ENCODE results near the gene FRMD7.

Gene FRMD7

DNA sequence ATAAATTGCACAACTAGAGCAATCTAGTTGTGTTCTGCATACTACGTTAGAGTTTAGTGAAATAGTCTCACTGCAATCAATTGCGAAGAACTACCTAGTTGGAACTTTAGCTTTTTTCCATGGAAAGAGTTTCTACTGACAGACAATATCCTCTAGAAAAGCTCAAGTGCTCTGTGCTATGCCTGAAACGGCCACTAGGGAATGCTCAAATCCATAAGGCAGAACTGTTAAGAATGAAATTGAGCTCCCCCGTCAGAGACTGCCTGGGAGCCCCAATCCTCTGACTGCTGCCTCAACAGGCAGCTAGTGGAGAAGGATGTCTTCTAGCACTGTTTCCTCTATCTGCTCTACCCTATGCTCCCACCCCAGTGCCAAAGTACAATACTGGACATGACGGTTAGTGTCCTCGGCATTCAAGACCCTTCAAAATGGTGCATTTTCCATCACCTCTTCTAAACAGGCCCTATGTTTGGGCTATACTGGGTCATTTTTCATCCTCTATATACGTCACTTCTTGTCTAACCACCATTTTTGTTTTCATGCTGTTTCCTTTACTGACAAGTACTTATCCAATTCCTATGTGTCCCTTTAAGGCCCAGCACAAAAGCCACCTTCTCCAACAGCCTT is 35.3 kb downstream of the FRMD7 start (continued):
- TF ChIP-seq PRDM10 (tag by site-specific recombination; IDR thresholded peaks at IDR 0.05): no peak
- TF ChIP-seq ZNF654 (tag by site-specific recombination; IDR thresholded peaks at IDR 0.05; ENCODE audit: low read depth): peak; percentile 72
- TF ChIP-seq, protein P1, sequence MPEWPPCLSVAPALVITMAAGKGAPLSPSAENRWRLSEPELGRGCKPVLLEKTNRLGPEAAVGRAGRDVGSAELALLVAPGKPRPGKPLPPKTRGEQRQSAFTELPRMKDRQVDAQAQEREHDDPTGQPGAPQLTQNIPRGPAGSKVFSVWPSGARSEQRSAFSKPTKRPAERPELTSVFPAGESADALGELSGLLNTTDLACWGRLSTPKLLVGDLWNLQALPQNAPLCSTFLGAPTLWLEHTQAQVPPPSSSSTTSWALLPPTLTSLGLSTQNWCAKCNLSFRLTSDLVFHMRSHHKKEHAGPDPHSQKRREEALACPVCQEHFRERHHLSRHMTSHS (tag by site-specific recombination; IDR thresholded peaks at IDR 0.05): no peak
- TF ChIP-seq ZNF24 (tag by site-specific recombination; IDR thresholded peaks at IDR 0.05): no peak
- TF ChIP-seq ZBTB44 (tag by site-specific recombination; IDR thresholded peaks at IDR 0.05): no peak
- no peak for TF ChIP-seq ZNF623 (tag by site-specific recombination; IDR thresholded peaks at IDR 0.05)
- TF ChIP-seq ZNF555 (tag by site-specific recombination; conservative IDR thresholded peaks at IDR 0.05): no peak
- TF ChIP-seq ZNF660 (tag by site-specific recombination; IDR thresholded peaks at IDR 0.05): 0 out of 2 replicates have a peak, but pooled peaks have one; percentile 19
- no peak for TF ChIP-seq ZNF664 (tag by site-specific recombination; IDR thresholded peaks at IDR 0.05)
- no peak for TF ChIP-seq KLF17 (tag by site-specific recombination; IDR thresholded peaks at IDR 0.05)
- TF ChIP-seq, protein P2, sequence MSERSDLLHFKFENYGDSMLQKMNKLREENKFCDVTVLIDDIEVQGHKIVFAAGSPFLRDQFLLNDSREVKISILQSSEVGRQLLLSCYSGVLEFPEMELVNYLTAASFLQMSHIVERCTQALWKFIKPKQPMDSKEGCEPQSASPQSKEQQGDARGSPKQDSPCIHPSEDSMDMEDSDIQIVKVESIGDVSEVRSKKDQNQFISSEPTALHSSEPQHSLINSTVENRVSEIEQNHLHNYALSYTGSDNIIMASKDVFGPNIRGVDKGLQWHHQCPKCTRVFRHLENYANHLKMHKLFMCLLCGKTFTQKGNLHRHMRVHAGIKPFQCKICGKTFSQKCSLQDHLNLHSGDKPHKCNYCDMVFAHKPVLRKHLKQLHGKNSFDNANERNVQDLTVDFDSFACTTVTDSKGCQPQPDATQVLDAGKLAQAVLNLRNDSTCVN (tag by site-specific recombination; optimal IDR thresholded peaks at IDR 0.05): no peak
- no peak for TF ChIP-seq ZNF335 (tag by site-specific recombination; conservative IDR thresholded peaks at IDR 0.05)
- TF ChIP-seq ZBTB7A (tag by site-specific recombination; IDR thresholded peaks at IDR 0.05; ENCODE audit: low read depth): no peak
- TF ChIP-seq, protein P3, sequence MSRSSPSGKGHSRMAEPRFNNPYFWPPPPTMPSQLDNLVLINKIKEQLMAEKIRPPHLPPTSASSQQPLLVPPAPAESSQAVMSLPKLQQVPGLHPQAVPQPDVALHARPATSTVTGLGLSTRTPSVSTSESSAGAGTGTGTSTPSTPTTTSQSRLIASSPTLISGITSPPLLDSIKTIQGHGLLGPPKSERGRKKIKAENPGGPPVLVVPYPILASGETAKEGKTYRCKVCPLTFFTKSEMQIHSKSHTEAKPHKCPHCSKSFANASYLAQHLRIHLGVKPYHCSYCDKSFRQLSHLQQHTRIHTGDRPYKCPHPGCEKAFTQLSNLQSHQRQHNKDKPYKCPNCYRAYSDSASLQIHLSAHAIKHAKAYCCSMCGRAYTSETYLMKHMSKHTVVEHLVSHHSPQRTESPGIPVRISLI (tag by site-specific recombination; IDR thresholded peaks at IDR 0.05): no peak
- no peak for TF ChIP-seq KLF16 (tag by site-specific recombination; IDR thresholded peaks at IDR 0.05)
- TF ChIP-seq ZNF830 (tag by site-specific recombination; IDR thresholded peaks at IDR 0.05; ENCODE audit: low read depth): no peak
